BLaER1 (cell line): Measurements from ENCODE around the gene SLC35F1.

Experiments used
- H3K27ac ChIP-seq: shearing (Covaris generic); formaldehyde crosslinking; 2 replicates; pipeline ENCODE4 v1.8.1; 2022
- H3K27me3 ChIP-seq: shearing (Covaris generic); formaldehyde crosslinking; 2 replicates; pipeline ENCODE4 v1.8.1; 2022
- H3K36me3 ChIP-seq: shearing (Covaris generic); formaldehyde crosslinking; 2 replicates; pipeline ENCODE4 v1.8.1; 2022
- H3K4me1 ChIP-seq: shearing (Covaris generic); formaldehyde crosslinking; 2 replicates; pipeline ENCODE4 v1.8.1; 2022
- H3K4me2 ChIP-seq: shearing (Covaris generic); formaldehyde crosslinking; 2 replicates; pipeline ENCODE4 v1.8.1; 2022
- H3K4me3 ChIP-seq: shearing (Covaris generic); formaldehyde crosslinking; 2 replicates; pipeline ENCODE4 v1.8.1; 2022
- H3K9ac ChIP-seq: shearing (Covaris generic); formaldehyde crosslinking; 2 replicates; pipeline ENCODE4 v1.8.1; 2022
- H3K9me3 ChIP-seq: shearing (Covaris generic); formaldehyde crosslinking; 2 replicates; pipeline ENCODE4 v1.8.1; 2022
- H4K20me1 ChIP-seq: shearing (Covaris generic); formaldehyde crosslinking; 2 replicates; pipeline ENCODE4 v1.8.1; 2022
- Cebpa-rat ChIP-seq: shearing (Covaris generic); IDR thresholded peaks from 2 replicates; pipeline ENCODE4 v1.8.1; 2022

The SLC35F1 gene

DNA sequence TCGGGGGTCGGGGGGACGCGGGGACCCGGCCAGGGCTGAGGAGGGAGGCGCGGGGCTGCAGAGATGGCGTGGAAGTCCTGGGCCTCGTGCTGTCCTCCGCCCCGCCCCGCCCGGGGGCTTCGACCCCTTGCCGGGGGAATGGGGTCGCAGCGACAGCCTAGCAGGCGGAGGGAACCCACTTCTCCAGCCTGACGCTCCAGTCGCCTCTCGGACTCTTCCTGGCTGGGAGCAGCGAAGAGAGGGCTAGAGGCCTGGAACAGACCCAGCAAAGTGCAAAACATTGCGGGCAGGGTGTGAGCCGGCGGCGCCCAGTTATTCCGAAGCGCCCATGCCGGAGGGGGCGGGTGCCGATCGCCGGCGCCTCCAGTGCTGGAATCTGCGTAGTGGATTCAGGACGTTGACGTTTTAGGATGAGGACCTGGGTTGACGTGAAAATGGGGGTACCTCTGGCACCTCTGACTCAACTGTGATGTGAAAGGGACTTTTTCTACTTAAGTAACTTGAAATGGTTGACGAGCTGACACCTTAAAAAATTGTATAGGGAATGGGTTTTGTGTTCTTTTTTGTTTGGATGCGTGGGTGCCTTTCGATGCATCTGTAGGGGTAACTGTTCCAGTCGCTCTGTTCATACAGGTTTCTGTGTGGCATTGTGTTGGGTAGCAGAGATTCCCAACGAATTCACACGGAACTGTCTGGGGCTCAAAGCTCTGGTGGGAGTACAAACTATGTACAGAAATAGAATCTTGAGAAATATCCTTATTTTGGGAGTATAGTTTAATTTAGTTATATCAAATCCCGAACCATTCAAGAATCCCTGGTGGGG, 1.4 kb downstream of the SLC35F1 start:
- H3K4me1 ChIP-seq, result peaks cover 15% of the 10 kb centered on the region
- no peak for TF ChIP-seq Cebpa-rat
- H3K9me3 ChIP-seq, result no peaks in the 10 kb centered on the region
- H3K4me2 ChIP-seq, result peak overlapping the region; percentile 99
- H3K36me3 ChIP-seq, result no peaks in the 10 kb centered on the region
- H3K4me3 ChIP-seq, result peak overlapping the region; percentile 82
- no peak overlapping the region for H3K9ac ChIP-seq
- H3K27ac ChIP-seq, result no peak overlapping the region
- no peaks in the 10 kb centered on the region for H4K20me1 ChIP-seq
- peaks cover 21% of the 10 kb centered on the region for H3K27me3 ChIP-seq

DNA sequence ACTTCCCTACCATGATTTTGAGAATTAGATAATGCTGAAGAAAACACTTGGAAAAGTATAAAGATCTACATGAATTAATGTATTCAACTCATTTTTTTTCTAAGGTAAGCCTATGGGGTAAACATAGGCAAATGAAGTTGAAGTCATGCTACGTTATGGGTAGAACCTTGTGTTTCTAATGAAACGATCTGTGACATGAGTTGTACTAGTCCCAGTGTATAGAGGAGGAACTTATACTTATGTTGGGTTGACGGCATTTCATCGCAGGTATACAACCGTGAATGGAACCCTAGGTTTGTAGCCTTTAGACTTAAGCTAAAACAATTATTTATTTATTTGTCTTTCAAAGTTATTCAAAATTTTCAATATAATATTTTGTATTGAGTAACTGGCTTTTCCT, 2.6 kb downstream of the SLC35F1 start:
- no peak overlapping the region for H3K4me3 ChIP-seq
- H3K27ac ChIP-seq, result no peak overlapping the region
- no peak overlapping the region for H3K4me2 ChIP-seq
- no peaks in the 10 kb centered on the region for H4K20me1 ChIP-seq
- H3K27me3 ChIP-seq, result peaks cover 21% of the 10 kb centered on the region
- no peaks in the 10 kb centered on the region for H3K9me3 ChIP-seq
- peaks cover 15% of the 10 kb centered on the region for H3K4me1 ChIP-seq
- H3K36me3 ChIP-seq, result no peaks in the 10 kb centered on the region
- H3K9ac ChIP-seq, result no peak overlapping the region
- no peak for TF ChIP-seq Cebpa-rat

DNA sequence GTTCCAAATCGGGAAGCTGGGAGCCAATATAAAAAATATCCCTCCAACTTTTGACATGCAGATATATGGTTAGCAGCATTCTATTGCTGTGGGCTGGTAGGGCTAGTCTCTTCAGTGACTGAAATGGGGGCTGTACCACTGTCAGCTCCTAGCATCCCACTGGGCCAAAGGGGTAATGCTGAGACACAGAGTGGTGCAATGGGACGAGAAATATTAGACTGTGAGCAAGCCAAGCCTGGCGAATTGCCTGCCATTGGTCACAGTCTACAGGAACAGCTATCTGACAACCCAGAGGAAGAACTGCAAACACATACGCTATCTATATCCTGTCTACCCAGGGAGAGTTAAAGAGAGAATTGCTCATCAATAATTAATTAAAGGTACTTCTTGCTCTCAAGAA, 3.5 kb downstream of the SLC35F1 start:
- no peak for TF ChIP-seq Cebpa-rat
- Histone ChIP-seq H3K36me3 (no peaks in the 10 kb centered on the region), H3K4me2 (no peak overlapping the region)

DNA sequence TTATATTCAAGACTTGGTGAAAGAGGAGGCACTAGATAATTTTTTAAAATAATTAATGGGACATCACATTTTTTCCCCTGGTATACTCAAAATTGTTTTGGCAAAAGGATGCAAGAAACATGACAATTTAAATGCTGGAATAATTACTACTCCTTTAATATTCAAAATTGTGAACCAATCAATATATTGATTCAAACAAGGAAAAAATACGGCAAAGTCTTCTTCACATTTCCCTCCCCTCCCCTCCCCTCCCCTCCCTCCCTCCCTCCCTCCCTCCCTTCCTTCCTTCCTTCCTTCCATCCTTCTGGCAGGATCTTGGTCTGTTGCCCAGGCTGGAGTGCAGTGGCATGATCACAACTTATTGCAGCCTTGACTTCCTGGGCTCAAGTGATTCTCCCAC, 4.1 kb downstream of the SLC35F1 start:
- no peak overlapping the region for H3K27ac ChIP-seq
- H3K4me3 ChIP-seq, result no peak overlapping the region
- TF ChIP-seq Cebpa-rat, result no peak

More for the DNA sequence above, 3.5 kb downstream of the SLC35F1 start:
- Histone ChIP-seq H3K9ac (no peak overlapping the region), H3K27ac (no peak overlapping the region), H3K4me3 (no peak overlapping the region), H3K27me3 (peaks cover 21% of the 10 kb centered on the region), H3K9me3 (no peaks in the 10 kb centered on the region), H4K20me1 (no peaks in the 10 kb centered on the region), H3K4me1 (peaks cover 15% of the 10 kb centered on the region)

DNA sequence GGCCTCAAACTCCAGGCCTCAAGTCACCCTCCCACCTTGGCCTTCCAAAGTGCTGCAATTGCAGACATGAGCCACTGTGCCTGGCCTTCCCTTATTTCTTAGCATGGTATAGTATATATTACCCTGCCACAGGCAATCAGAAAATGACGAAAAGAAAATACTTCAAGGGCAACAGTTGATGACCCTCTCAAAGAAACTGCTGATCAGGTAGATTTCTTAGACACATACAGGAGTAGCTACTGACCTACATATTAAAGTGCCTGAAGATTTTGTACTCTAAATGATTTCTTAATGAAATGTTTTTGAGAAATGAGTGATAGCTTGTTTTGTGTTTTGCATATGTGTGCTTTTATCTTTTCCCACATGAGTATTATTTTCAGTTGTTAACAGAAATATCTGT, 4.6 kb downstream of the SLC35F1 start:
- Histone ChIP-seq H3K4me1 (peaks cover 10% of the 10 kb centered on the region), H3K4me3 (no peak overlapping the region), H4K20me1 (no peaks in the 10 kb centered on the region), H3K9ac (no peak overlapping the region), H3K9me3 (no peaks in the 10 kb centered on the region), H3K27me3 (peaks cover 21% of the 10 kb centered on the region), H3K27ac (no peak overlapping the region), H3K4me2 (no peak overlapping the region), H3K36me3 (no peaks in the 10 kb centered on the region)
- no peak for TF ChIP-seq Cebpa-rat

More for the DNA sequence above, 4.1 kb downstream of the SLC35F1 start:
- Histone ChIP-seq H3K9ac (no peak overlapping the region), H3K4me2 (no peak overlapping the region), H3K9me3 (no peaks in the 10 kb centered on the region), H4K20me1 (no peaks in the 10 kb centered on the region), H3K4me1 (peaks cover 15% of the 10 kb centered on the region), H3K36me3 (no peaks in the 10 kb centered on the region), H3K27me3 (peaks cover 21% of the 10 kb centered on the region)

DNA sequence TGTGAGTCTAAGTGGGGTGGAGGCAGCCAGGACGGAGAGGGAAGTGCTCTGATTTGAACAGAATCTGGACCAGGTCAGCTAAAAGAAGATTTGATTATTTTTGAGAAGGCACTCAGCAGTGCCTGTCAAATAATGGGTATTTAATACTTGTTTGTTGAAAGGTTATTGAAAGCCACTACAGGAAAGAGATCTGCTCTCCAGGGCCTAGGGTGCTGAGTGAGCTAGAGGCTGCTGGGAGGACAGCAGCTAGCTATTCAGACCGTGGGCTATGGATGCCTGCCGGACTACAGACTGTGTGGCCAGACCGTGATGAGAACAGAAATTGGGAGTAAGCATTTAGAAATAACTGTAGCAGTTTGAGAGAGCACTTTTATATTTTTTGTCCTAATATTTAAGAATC, 8.8 kb downstream of the SLC35F1 start:
- Histone ChIP-seq H4K20me1 (no peaks in the 10 kb centered on the region), H3K9ac (no peak overlapping the region), H3K27me3 (no peaks in the 10 kb centered on the region), H3K27ac (no peak overlapping the region), H3K36me3 (no peaks in the 10 kb centered on the region), H3K9me3 (no peaks in the 10 kb centered on the region), H3K4me3 (no peak overlapping the region), H3K4me1 (no peaks in the 10 kb centered on the region), H3K4me2 (no peak overlapping the region)
- no peak for TF ChIP-seq Cebpa-rat

DNA sequence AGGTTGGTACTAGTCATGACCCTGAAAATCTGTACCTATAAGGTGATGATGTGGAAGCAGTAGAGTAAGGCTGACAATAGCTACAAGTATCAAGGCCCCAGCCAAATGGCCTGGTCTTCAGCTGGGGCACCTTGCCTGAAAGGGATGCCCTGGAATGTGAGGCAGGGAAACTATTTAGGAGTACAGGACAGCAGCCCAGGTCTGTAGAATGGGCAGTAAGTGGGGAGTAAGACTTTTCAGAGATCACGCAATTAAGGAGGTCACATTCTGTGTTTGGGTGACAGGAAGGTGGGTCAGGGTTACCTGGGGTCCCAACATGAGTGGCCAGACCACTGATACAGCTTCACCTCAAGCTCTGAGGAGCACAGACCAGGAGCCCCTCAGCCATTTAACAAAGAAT, 9.4 kb downstream of the SLC35F1 start:
- Histone ChIP-seq H3K9me3 (no peaks in the 10 kb centered on the region), H3K9ac (no peak overlapping the region), H3K4me3 (no peak overlapping the region), H4K20me1 (no peaks in the 10 kb centered on the region), H3K4me2 (no peak overlapping the region), H3K36me3 (no peaks in the 10 kb centered on the region), H3K4me1 (no peaks in the 10 kb centered on the region), H3K27ac (no peak overlapping the region), H3K27me3 (no peaks in the 10 kb centered on the region)
- TF ChIP-seq Cebpa-rat, result no peak

DNA sequence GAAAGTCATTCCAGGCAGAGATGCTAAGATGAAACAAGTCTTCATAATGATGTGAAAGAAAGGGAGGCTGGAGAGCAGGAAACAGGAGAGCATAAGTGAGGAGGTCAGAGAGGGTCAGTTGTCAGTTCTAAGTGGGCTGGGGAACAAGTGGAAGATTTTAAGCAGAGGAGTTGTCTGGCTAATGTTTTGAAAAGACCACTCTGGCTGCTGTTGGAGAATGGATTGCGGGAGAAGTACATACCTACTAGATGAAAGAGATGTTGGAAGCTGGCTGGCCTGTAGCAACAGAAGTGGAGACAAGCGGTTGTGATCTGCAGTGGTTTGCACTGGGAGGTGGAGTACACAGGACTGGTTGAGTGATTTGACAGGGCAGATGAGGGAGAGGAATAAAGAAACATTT, 10.1 kb downstream of the SLC35F1 start:
- H3K36me3 ChIP-seq, result no peaks in the 10 kb centered on the region
- H3K9me3 ChIP-seq, result no peaks in the 10 kb centered on the region
- H4K20me1 ChIP-seq, result no peaks in the 10 kb centered on the region
- H3K27ac ChIP-seq, result no peak overlapping the region
- H3K27me3 ChIP-seq, result no peaks in the 10 kb centered on the region
- H3K4me2 ChIP-seq, result no peak overlapping the region
- H3K4me1 ChIP-seq, result no peaks in the 10 kb centered on the region
- H3K9ac ChIP-seq, result no peak overlapping the region
- H3K4me3 ChIP-seq, result no peak overlapping the region
- TF ChIP-seq Cebpa-rat, result no peak

DNA sequence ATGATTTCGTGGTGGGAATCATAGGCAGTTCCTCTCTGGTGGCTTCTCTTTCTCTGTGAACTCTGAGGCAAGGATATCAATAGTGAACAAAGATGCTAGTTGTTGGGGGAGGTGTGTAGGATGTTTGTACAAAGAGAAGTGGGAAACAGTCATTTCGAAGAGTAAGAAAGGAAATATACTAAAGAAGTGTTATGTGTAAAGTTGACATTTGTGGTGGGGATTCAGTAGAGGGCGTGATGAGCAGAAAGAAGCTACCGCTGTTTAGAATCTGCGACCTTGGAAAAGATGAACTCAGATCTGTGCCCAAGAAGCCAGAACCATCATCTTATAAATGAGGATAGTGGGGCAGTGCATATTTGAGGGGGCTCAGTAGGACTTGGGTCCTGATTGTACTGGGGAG, 11.4 kb downstream of the SLC35F1 start:
- Histone ChIP-seq H3K9ac (no peak overlapping the region), H3K36me3 (no peaks in the 10 kb centered on the region), H3K4me1 (no peaks in the 10 kb centered on the region), H3K27ac (no peak overlapping the region), H3K27me3 (no peaks in the 10 kb centered on the region), H3K9me3 (no peaks in the 10 kb centered on the region), H3K4me2 (no peak overlapping the region), H3K4me3 (no peak overlapping the region), H4K20me1 (no peaks in the 10 kb centered on the region)
- no peak for TF ChIP-seq Cebpa-rat

DNA sequence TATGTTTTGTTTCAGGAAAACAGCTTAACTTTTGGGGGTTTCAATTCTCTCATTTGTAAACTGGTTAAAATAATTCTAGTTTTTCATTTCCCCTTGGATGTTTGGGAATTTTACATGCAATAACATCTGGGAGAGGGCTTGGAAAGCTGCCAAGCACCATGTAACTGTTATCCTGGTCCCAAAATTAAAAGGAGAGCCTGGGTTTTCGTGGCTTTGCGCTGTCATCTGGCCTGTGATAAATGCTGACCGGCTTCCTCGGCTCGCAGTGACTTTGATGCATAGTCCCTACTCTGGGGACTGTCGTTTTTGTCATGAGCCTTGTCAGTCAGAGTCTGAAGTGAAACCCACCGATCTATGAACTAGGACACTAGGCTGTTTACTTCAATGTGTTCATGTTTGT, 12.2 kb downstream of the SLC35F1 start:
- Histone ChIP-seq H3K4me2 (no peak overlapping the region), H3K4me3 (no peak overlapping the region), H3K27me3 (no peaks in the 10 kb centered on the region), H3K9me3 (no peaks in the 10 kb centered on the region), H3K36me3 (no peaks in the 10 kb centered on the region), H3K27ac (no peak overlapping the region), H4K20me1 (no peaks in the 10 kb centered on the region), H3K4me1 (no peaks in the 10 kb centered on the region), H3K9ac (no peak overlapping the region)
- TF ChIP-seq Cebpa-rat, result no peak
